ENCODE measurements around the gene UBE2E1. TPM values are rescaled to one million over a fixed set of nuclear protein-coding genes. Genes with fewer than 3 reads are reported as not detected.
A peak's percentile ranks its signal among the peaks of the same experiment; 100 is the strongest.

The UBE2E1 gene
- total and polyA plus RNA-seq, 10 donors = 62.6 to 106 (median 91.2) TPM

GRCh38 chr3:23762759-23763477, 42.8 kb upstream of the UBE2E1 start:
- TF ChIP-seq CTCF (IDR thresholded peaks at IDR 0.05 in 8 of 11, conservative IDR thresholded peaks at IDR 0.05 in 3 of 11) (no peak), POLR2AphosphoS5 (IDR thresholded peaks at IDR 0.05) (no peak), POLR2A (IDR thresholded peaks at IDR 0.05) (no peak)
- Histone ChIP-seq H3K4me1 (peaks cover 6 to 35% (median 21%) of the 10 kb centered on the region in 6 donors), H3K36me3 (no peaks in the 10 kb centered on the region), H3K27ac (peak overlapping the region in 3 of 8 donors; percentile 21 to 46 (median 38)), H3K4me3 (peak overlapping the region in 5 of 8 donors; percentile 6 to 52 (median 12)), H3K9me3 (no peaks in the 10 kb centered on the region), H3K27me3 (replicated peaks in 1 of 7) (no peaks in the 10 kb centered on the region)
- DNase-seq = no peak
- WGBS, 5 donors = 9 to 23% (median 15%) methylated on average over 12 of the region's 12 CpGs
- intact Hi-C loops (cut with DNase I; ENCODE audit: low total_unique reads) = no loop called here

- Histone ChIP-seq H3K27ac (no peak overlapping the region), H3K4me3 (no peak overlapping the region), H3K27me3 (replicated peaks in 1 of 7) (no peaks in the 10 kb centered on the region), H3K9me3 (no peaks in the 10 kb centered on the region), H3K36me3 (no peaks in the 10 kb centered on the region), H3K4me1 (peaks cover 6 to 35% (median 21%) of the 10 kb centered on the region in 6 donors)
- intact Hi-C loops (cut with DNase I; ENCODE audit: low total_unique reads) = no loop called here
- 83 to 96% (median 90%) methylated on average over 1 of the region's 1 CpG for WGBS, 5 donors
- DNase-seq = no peak
- TF ChIP-seq CTCF (IDR thresholded peaks at IDR 0.05 in 8 of 11, conservative IDR thresholded peaks at IDR 0.05 in 3 of 11) (no peak), POLR2AphosphoS5 (IDR thresholded peaks at IDR 0.05) (no peak), POLR2A (IDR thresholded peaks at IDR 0.05) (no peak)
Observed at GRCh38 chr3:23764407-23764806, 41.3 kb upstream of the UBE2E1 start.

- Histone ChIP-seq H3K36me3 (no peaks in the 10 kb centered on the region), H3K4me1 (peaks cover 3 to 11% (median 10%) of the 10 kb centered on the region in 6 donors), H3K27ac (no peak overlapping the region), H3K9me3 (no peaks in the 10 kb centered on the region), H3K27me3 (replicated peaks in 1 of 7) (no peaks in the 10 kb centered on the region), H3K4me3 (no peak overlapping the region)
- TF ChIP-seq CTCF (IDR thresholded peaks at IDR 0.05 in 8 of 11, conservative IDR thresholded peaks at IDR 0.05 in 3 of 11) (no peak), POLR2AphosphoS5 (IDR thresholded peaks at IDR 0.05) (no peak), POLR2A (IDR thresholded peaks at IDR 0.05) (no peak)
- WGBS, 5 donors = 67 to 73% (median 69%) methylated on average over 2 of the region's 2 CpGs
- intact Hi-C loops (cut with DNase I; ENCODE audit: low total_unique reads) = no loop called here
- DNase-seq = no peak
Observed at GRCh38 chr3:23767546-23767945, 38.2 kb upstream of the UBE2E1 start.

- TF ChIP-seq POLR2AphosphoS5 (IDR thresholded peaks at IDR 0.05) (no peak), CTCF (IDR thresholded peaks at IDR 0.05 in 8 of 11, conservative IDR thresholded peaks at IDR 0.05 in 3 of 11) (no peak), POLR2A (IDR thresholded peaks at IDR 0.05) (no peak)
- intact Hi-C loops (cut with DNase I; ENCODE audit: low total_unique reads) = no loop called here
- H3K9me3 ChIP-seq = no peaks in the 10 kb centered on the region
- H3K27ac ChIP-seq = no peak overlapping the region
- no peak for DNase-seq
- H3K27me3 ChIP-seq (replicated peaks in 1 of 7) = no peaks in the 10 kb centered on the region
- H3K4me1 ChIP-seq = no peaks in the 10 kb centered on the region
- no peaks in the 10 kb centered on the region for H3K36me3 ChIP-seq
- WGBS, 5 donors = 89 to 96% (median 95%) methylated on average over 12 to 13 of the region's 13 CpGs
- no peak overlapping the region for H3K4me3 ChIP-seq
Observed at GRCh38 chr3:23775254-23775909, 30.4 kb upstream of the UBE2E1 start.
